Hematopoietic multipotent progenitor cell treated with erythropoietin and hydrocortisone succinate and interleukin-3 and kit ligand, for 8 days (in vitro differentiated cells): ENCODE data around the gene LORICRIN.

Experiments used
- DNase-seq: peaks from one replicate; pipeline ENCODE4 v3.0.0-alpha.2; 2015

Gene LORICRIN, protein sequence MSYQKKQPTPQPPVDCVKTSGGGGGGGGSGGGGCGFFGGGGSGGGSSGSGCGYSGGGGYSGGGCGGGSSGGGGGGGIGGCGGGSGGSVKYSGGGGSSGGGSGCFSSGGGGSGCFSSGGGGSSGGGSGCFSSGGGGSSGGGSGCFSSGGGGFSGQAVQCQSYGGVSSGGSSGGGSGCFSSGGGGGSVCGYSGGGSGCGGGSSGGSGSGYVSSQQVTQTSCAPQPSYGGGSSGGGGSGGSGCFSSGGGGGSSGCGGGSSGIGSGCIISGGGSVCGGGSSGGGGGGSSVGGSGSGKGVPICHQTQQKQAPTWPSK

DNA sequence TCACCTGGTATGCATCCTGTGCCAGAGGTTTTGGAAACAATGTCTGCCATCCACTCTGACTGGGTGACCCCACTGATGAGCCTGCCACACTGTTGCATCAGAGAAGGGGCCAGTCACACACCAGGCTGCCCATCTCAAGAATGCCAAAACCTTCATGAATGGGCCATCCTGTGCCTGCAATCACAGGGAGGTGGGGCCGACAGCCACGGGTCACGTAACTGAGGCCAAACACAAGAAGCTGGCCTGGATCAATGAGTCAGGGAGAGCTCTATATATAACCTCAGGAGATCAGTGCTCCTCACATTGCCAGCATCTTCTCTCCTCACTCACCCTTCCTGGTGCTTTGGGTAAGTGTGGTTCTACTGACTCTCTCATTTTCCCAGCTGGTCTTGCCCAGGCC is at the start of gene LORICRIN:
Gene LORICRIN (plus strand): TSS at position 301 of the 400 bp plus-strand sequence. CDS start 1,263 bp downstream, outside the sequence.
- no peak for DNase-seq

- DNase-seq = no peak
Observed at GRCh38 chr1:153210206-153210605, 49.3 kb upstream of the LORICRIN start.

DNA sequence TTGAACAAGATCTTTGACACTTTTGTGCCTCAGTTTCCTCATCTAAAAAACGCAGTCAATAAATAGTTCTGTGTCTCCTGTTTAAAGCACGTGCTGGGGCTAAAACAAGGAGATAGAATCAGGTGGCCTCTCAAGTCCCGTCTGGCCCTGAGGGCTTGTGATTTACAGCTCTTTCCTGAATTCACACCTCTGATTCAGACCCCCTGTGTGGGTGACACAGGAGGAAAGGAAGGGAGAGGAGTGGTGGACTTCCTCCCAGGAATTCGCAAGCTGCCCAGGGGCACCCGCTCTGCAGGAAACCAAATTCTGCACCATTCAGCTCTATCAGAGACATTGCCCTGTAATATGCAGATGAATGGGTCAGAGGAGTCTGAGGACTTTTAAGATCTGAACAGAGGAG is 47.3 kb upstream of the LORICRIN start:
- no peak for DNase-seq

GRCh38 chr1:153213519-153213918 is 46.0 kb upstream of the LORICRIN start:
- no peak for DNase-seq

DNA sequence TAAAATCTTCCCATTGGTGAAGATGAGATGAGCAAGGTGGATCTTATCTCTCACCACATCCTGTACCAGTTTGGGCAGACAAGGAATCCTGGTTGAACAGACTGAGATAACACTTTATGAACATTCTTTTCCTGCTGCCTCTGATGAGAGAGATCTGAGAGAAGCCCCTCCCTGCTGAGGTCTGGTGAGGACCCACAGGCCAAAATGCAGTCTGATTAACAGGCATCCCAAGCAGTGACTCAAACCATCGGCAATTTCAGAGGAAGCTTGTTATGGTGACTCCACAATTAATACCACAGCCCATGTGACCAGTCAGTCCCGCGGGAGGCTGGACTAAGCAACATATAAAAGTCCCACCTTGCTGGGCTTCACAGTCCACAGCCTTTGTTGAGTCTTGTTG is 42.3 kb upstream of the LORICRIN start, which contains the start of gene PRR9:
Gene PRR9 (plus strand): TSS at position 373 of the 400 bp plus-strand sequence. CDS start 561 bp downstream, outside the sequence.
- DNase-seq = peak; percentile 58

DNA sequence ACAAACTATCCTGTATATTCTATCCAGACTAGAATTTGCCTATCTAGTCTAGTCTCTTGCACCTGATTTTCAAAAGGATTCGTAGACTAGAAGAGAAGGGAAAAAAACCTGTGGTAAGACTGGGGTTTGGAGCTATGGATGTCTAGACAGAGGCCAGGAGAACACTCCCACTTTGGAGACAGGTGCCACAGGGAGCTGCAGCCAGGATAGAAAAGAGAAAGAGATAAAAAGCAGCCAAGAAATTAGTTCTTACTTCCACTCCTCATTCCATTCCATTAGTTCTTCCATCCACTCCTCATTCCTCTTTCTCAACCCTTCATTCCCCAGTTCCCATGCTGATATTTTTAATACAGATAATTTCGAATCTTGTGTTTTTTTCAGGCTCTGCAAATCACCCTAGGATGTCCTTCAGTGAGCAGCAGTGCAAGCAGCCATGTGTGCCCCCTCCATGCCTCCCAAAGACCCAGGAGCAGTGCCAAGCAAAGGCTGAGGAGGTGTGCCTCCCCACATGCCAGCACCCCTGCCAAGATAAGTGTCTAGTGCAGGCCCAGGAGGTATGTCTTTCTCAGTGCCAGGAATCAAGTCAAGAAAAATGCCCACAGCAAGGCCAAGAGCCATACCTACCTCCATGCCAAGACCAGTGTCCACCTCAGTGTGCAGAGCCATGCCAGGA is 41.6 kb upstream of the LORICRIN start:
- no peak for DNase-seq

DNA sequence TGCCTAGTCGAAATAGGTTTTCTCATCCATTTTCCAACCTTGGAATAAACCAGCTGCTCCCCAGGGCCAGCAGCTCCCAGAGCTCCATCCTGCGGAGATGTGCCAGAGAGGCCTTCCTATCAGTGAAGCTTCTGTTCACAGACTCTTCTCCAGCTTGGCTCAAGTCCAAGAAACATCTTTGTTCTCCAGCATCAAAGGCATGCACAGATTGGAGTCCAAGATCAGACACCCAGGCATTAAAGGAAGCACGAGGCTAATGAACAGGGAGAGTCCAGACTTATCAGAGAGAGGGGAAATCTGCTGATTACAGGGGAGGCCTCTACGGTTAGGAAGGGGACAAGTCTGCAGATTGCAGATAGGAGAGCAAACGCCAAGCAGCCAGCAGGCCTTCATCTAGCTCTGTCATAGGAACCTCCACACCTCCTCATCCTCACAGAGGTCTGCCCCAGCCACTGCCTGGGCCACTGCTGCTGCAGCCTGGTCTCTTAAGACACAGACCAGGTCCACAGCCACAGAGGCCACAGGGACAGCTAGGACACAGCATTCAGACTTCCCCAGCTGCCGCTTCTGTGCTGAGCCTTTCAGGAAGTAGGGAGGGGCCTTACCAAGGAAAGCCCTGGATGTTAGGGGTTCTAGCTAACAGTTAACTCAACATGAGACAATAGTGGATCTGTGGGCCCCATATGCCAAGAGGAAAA is 38.7 kb upstream of the LORICRIN start:
- DNase-seq = peak; percentile 77

DNA sequence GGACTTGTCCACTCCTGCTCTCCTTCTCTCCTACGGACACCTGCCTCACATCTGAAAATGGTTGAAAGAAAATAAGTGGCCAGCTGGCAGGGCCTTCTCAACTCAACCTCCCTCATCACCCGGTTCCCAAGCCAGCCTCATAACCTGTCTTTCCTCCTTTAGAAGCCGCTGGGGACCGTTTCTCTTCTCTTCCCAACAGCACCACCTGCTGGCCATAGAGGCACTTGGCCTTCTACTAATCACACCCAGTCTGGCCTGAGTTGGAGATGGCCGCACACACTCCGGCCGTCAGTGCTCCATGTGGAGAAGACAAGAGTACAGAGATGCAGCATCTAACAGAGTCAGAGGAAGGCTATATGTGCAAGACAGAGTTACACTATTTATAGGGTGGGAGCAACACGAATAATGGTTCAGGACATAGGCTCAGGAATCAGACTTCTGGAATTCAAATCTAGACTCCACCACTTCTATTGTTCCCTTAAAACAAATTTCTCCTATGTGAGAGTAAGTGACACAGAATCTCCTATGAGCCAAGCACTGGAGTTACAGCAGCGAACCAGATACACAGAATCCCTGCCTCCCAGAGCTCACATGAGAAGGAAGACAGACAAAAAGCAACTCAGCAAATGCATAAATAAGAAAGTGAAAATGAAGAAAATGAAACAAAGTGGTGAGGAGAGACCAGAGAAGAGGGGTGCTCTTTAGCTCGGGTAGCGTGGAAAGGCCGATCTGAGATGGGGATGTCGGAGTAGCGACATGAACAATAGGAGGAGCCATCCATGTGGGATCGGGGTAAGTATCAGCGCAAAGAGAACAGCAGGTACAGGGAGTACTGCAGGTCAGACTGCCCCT is 36.2 kb upstream of the LORICRIN start:
- DNase-seq = peak; percentile 69

GRCh38 chr1:153227810-153228209 is 31.7 kb upstream of the LORICRIN start:
- no peak for DNase-seq

- no peak for DNase-seq
Observed at GRCh38 chr1:153228491-153228890, 31.0 kb upstream of the LORICRIN start.

DNA sequence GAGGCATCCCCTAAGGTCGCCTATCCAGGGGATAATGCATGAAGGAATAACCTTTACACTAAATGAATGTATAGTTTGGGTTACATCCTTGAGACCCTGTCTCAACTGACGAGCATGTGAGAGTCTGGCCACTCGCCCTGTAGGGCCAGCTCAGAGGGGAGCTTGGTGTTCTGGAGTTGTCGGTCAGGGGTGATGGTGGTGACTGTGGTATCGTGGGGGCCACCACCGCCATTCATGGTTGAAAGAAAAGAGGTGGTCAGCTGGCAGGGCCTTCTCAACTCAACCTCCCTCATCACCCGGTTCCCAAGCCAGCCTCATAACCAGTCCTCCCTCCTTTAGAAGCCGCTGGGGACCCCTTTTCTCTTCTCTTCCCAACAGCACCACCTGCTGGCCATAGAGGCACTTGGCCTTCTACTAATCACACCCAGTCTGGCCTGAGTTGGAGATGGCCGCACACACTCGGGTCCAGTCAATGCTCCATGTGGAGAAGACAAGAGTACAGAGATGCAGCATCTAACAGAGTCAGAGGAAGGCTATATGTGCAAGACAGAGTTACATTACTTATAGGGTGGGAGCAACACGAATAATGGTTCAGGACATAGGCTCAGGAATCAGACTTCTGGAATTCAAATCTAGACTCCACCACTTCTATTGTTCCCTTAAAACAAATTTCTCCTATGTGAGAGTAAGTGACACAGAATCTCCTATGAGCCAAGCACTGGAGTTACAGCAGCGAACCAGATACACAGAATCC is 30.2 kb upstream of the LORICRIN start:
- peak; percentile 39 for DNase-seq

DNA sequence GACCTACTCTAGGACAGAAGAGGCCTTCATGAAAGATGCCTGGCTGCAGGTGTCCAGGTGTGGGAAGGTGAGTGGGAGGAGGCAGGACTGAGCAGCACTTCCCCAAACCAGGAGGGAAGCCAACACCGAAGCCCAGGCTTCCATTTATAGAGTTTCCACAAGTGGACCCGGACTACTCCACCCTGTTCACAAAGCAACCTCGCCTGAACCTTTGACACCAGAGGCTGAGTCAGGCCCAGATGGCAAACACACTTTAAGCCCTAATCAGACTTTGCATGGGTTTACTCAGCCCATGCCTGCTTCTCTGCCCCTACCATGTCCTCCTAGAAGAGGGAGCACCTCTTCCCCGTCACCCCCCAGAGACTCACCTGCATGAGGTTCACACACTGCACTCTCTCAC is 28.1 kb upstream of the LORICRIN start:
- no peak for DNase-seq

DNA sequence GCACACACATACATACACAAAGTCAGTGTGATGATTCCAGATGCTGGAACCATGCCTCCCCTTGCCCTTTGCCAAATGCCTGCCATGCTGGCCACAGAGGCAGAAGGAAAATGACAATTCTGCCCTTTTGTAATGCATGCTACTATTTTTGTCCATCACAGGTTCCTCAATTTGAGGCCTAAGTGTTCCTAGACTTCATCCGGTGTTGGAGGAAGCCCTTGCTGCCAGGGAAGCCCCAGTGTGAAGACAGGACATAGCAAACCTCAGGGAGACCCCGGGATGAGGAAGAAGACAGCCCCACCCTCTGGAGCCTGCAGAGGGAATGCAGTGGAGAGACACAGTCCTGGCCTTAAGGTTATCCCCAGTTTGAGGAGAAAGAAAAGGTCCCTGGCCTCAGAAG is 27.7 kb upstream of the LORICRIN start:
- no peak for DNase-seq

- no peak for DNase-seq
Observed at GRCh38 chr1:153232553-153232952, 26.9 kb upstream of the LORICRIN start.

DNA sequence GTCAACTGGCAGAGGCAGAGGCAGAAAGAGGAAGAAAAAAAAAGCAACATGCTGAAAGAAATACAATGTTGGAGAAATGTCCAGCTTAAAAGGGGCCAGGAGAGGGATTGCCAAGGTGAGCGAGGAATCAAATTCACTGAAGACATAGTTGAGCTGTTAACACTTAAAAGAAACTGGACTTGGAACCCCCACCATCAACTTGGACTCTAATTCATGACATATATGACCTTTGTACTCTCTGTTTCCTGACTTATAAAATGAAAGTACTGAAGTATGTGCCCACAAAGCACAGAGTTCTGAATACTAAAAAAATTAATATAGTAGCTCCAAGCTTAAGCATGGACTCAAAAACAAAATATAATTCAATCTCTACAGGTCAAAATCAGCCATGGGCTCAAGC is 26.0 kb upstream of the LORICRIN start:
- no peak for DNase-seq

DNA sequence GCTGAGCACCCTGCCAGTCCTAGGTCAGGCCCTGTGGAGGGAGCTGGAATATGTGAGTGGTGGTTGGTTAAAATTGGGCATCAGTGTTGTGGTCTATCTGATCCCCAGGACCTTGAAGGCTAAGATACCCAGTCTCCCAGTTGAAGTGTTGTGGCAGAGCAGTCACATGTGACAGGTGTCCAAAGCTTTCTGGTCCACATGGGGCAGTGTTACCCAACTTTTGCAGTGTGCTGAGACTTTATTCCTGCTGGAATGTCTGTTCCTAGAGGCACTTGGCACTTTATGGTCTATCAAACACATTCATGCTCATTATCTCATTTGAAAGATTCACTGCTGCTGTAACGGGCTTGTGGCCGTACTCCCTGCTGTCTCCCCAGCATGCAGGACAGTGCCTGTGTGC is 21.0 kb upstream of the LORICRIN start:
- no peak for DNase-seq

- no peak for DNase-seq
Observed at GRCh38 chr1:153242160-153242559, 17.3 kb upstream of the LORICRIN start.

GRCh38 chr1:153245466-153245865 is 14.0 kb upstream of the LORICRIN start:
- no peak for DNase-seq

DNA sequence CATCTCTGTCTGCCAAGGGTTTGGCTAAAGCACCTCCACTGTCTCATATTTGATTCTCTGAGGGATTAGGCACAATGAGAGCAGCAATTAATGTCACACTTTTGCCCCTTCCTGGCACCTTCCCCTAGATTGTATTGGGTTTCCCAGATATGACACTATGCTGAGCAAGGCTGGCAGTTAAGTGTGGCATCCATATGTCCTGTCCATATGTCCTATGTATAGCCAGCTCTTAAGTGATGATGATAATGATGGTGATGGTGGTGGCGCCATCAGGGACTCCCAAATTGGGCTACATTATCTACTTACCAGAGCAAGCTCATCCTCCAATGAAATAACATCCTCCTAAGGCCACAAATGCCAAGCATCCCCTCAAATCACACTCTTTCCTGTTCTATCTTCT is 13.5 kb upstream of the LORICRIN start:
- no peak for DNase-seq

DNA sequence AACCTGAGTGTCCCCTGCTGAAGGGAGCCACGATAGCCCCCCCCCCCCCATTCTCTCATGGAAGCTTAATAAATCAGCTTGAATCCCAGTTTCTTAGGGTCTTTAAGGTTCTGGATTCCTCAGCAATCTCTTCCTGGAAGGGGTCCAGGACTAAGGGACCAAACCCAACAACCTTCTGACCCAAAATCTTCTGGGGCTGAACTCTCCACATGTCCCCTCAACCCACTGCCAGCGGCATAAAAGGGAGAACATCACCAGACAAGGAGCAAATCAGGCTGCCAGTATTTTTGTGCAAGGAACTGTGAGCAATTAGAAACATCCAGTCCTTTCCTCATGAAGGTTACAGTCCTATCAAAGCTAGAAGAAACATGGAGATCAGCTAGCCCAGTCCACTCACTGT is 12.7 kb upstream of the LORICRIN start:
- DNase-seq = no peak

DNA sequence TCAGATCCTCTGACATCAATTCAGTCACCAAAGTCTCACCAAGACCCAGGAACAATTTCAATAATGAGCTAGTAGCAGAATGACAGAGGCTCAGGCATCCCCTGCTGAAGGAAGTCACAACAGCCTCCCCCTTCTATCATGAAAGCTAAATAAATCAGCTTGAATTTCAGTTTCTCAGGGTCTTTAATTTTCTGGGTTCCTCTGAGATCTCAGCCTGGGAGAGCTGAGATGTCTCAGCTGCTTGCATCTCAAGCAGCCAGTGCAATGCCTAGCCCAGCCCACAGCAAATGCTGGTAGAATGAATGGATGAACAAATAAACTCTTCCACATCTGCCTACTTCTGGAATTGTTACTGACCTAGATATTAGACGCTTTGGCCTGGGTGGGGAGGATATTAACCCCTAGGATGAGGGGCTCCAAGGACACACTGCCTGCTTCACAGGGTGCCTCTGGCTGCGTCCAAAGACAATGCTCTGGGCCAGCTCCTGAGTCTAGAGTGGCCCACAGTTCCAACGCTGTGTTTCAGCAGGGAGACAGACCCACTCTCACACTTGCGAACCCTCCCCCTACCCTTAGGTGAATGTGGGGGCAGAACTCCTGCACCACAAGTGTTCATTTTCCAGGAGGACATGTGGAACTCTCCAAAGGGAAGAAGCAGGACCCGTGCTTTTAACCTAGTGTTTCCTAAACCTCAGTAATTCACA is 11.2 kb upstream of the LORICRIN start:
- DNase-seq = no peak
